HCT116 (cell line): ENCODE data around the gene TPM2. TPM values are rescaled to one million over a fixed set of nuclear protein-coding genes. Genes with fewer than 3 reads are reported as not detected.

ENCODE experiments used
- ATAC-seq: fragments of 200-7000 bp; cut with Tn5 transposase; 2 replicates; pipeline ENCODE4 v1.9.1; 2020; ENCODE audit warnings: mild to moderate bottlenecking, moderate library complexity
- BruUV-seq: library from RNA; stranded (reverse); fragments of 400-500 nt; replicated peaks from 2 replicates; lab custom pipeline; 2021; lab: Mats Ljungman, UMichigan
- CTCF ChIA-PET: fragments of 300-600 bp; sonication (Branson Sonifier 250); formaldehyde crosslinking; loops from one replicate; lab custom pipeline; 2021; ENCODE audit warnings: antibody characterized with exemption; lab: Charles Lee
- POLR2A ChIA-PET: fragments of 300-600, 350-600 bp; sonication (Branson Sonifier 250); formaldehyde crosslinking; loops from one replicate; lab custom pipeline; 2021; ENCODE audit warnings: antibody characterized with exemption; lab: Charles Lee
- RAD21 ChIA-PET, 2 experiments: fragments of 300-600 bp; sonication (Branson Sonifier 250); formaldehyde crosslinking; loops; one replicate each; lab custom pipeline; 2023; ENCODE audit warnings: low total read pairs in 2 of 2; ENCODE audit not compliant: uncharacterized antibody in 2 of 2, unreplicated experiment in 2 of 2, low non-redundant PET in 1 of 2; lab: Charles Lee
- DNase-seq: peaks from one replicate; pipeline ENCODE4 v3.0.0-alpha.2; 2010; ENCODE audit warnings: low read depth, low spot score
- H2AFZ ChIP-seq: fragments of 200-600 bp; shearing (Covaris generic), sonication (generic); 2 replicates; pipeline ENCODE4 v1.6.1; 2017; ENCODE audit warnings: low read depth, mixed run types, mixed read lengths, antibody characterized with exemption, low read length; ENCODE audit not compliant: poor library complexity, severe bottlenecking
- H3K27ac ChIP-seq: 2 replicates; pipeline ENCODE4 v1.5.1; 2012; ENCODE audit warnings: low read depth, low read length
- H3K27me3 ChIP-seq: fragments of 200-600 bp; sonication (generic); 2 replicates; pipeline ENCODE4 v1.6.1; 2016; ENCODE audit warnings: mixed run types, low read length, mixed read lengths; ENCODE audit not compliant: insufficient read depth
- H3K36me3 ChIP-seq, 2 experiments: fragments of 200-500 bp in 1 of 2; fragments of 200-600 bp in 1 of 2; sonication (Bioruptor generic) in 1 of 2; sonication (generic) in 1 of 2; 2 replicates each; pipeline versions ENCODE4 v1.5.1 to v1.6.1; 2014 to 2016; ENCODE audit warnings: low read length in 2 of 2, inconsistent platforms in 1 of 2, mixed read lengths in 1 of 2, mixed run types in 1 of 2; ENCODE audit not compliant: insufficient read depth in 2 of 2, control insufficient read depth in 1 of 2
- H3K4me1 ChIP-seq, 2 experiments: fragments of 200-600 bp in 1 of 2; sonication (generic) in 1 of 2; 2 replicates each; pipeline versions ENCODE4 v1.5.1 to v1.6.1; 2012 to 2017; ENCODE audit warnings: low read length in 2 of 2, inconsistent platforms in 1 of 2, mild to moderate bottlenecking in 1 of 2, mixed read lengths in 1 of 2, mixed run types in 1 of 2, moderate library complexity in 1 of 2; ENCODE audit not compliant: insufficient read depth in 2 of 2, control insufficient read depth in 1 of 2
- H3K4me2 ChIP-seq: fragments of 200-600 bp; sonication (generic); 2 replicates; pipeline ENCODE4 v1.6.1; 2017; ENCODE audit warnings: mixed run types, low read length, mixed read lengths
- H3K4me3 ChIP-seq, 2 experiments: fragments of 200-600 bp in 1 of 2; sonication (generic) in 1 of 2; replicated peaks in 1 of 2; 2 replicates each; pipeline ENCODE4 v1.5.1; 2011 to 2016; ENCODE audit warnings: low read length in 2 of 2, control low read depth in 1 of 2, low read depth in 1 of 2, mild to moderate bottlenecking in 1 of 2, mixed read lengths in 1 of 2, mixed run types in 1 of 2
- H3K79me2 ChIP-seq: fragments of 200-600 bp; sonication (generic); 2 replicates; pipeline ENCODE4 v1.6.1; 2017; ENCODE audit warnings: mild to moderate bottlenecking, mixed run types, low read length, moderate library complexity, mixed read lengths; ENCODE audit not compliant: insufficient read depth
- H3K9ac ChIP-seq: fragments of 200-600 bp; sonication (generic); 2 replicates; pipeline ENCODE4 v1.6.1; 2016; ENCODE audit warnings: low read length, mixed read lengths
- H3K9me2 ChIP-seq: fragments of 200-600 bp; sonication (generic), shearing (Covaris generic); 2 replicates; pipeline ENCODE4 v1.6.1; 2017; ENCODE audit warnings: mixed run types, mild to moderate bottlenecking, moderate library complexity; ENCODE audit not compliant: insufficient read depth
- H3K9me3 ChIP-seq, 2 experiments: fragments of 200-500 bp in 1 of 2; fragments of 200-600 bp in 1 of 2; sonication (Bioruptor generic) in 1 of 2; sonication (generic) in 1 of 2; 2 replicates each; pipeline ENCODE4 v1.6.1; 2014 to 2017; ENCODE audit warnings: low read length in 2 of 2, mixed read lengths in 2 of 2, inconsistent platforms in 1 of 2, low read depth in 1 of 2, mild to moderate bottlenecking in 1 of 2, mixed run types in 1 of 2, moderate library complexity in 1 of 2; ENCODE audit not compliant: control insufficient read depth in 1 of 2, insufficient read depth in 1 of 2
- H4K20me1 ChIP-seq: fragments of 200-600 bp; sonication (generic), shearing (Covaris generic); 2 replicates; pipeline ENCODE4 v1.6.1; 2017; ENCODE audit warnings: mixed run types, mild to moderate bottlenecking, moderate library complexity; ENCODE audit not compliant: insufficient read depth
- ATF3 ChIP-seq: IDR thresholded peaks from 2 replicates; pipeline ENCODE4 v1.6.1; 2012
- CBX3 ChIP-seq: IDR thresholded peaks from 2 replicates; pipeline ENCODE4 v1.6.1; 2012; ENCODE audit warnings: low read depth
- CEBPB ChIP-seq: IDR thresholded peaks from 2 replicates; pipeline ENCODE4 v1.6.1; 2012; ENCODE audit warnings: low read depth
- CTCF ChIP-seq, 3 experiments: fragments of 200-600 bp in 1 of 3; sonication (generic) in 1 of 3; IDR thresholded peaks in 2 of 3; conservative IDR thresholded peaks in 1 of 3; 2 replicates each; pipeline ENCODE4 v1.5.1; 2012 to 2017; ENCODE audit warnings: low read depth in 2 of 3, low read length in 2 of 3, antibody characterized with exemption in 1 of 3, borderline replicate concordance in 1 of 3, control low read depth in 1 of 3, mild to moderate bottlenecking in 1 of 3, mixed read lengths in 1 of 3, mixed run types in 1 of 3, moderate library complexity in 1 of 3; ENCODE audit not compliant: insufficient read depth in 1 of 3
- EGR1 ChIP-seq: IDR thresholded peaks from 2 replicates; pipeline ENCODE4 v1.6.1; 2012; ENCODE audit warnings: low read depth
- ELF1 ChIP-seq: IDR thresholded peaks from 2 replicates; pipeline ENCODE4 v1.6.1; 2012; ENCODE audit warnings: low read depth, borderline replicate concordance
- EZH2 ChIP-seq: fragments of 200-600 bp; sonication (generic); IDR thresholded peaks from 2 replicates; pipeline ENCODE4 v1.6.1; 2017; ENCODE audit warnings: antibody characterized with exemption, mixed run types
- EZH2phosphoT487 ChIP-seq: fragments of 200-600 bp; IDR thresholded peaks from 2 replicates; pipeline ENCODE4 v1.6.1; 2018; ENCODE audit warnings: antibody characterized with exemption, borderline replicate concordance
- FOSL1 ChIP-seq: IDR thresholded peaks from 2 replicates; pipeline ENCODE4 v1.6.1; 2012; ENCODE audit warnings: low read depth
- MAX ChIP-seq: IDR thresholded peaks from 2 replicates; pipeline ENCODE4 v1.6.1; 2012
- POLR2A ChIP-seq: IDR thresholded peaks from 2 replicates; pipeline ENCODE4 v1.7.0; 2011; ENCODE audit warnings: borderline replicate concordance; ENCODE audit not compliant: insufficient read depth, insufficient read length; ENCODE audit errors: extremely low read depth
- POLR2AphosphoS5 ChIP-seq: IDR thresholded peaks from 2 replicates; pipeline ENCODE4 v1.6.1; 2011; ENCODE audit warnings: mild to moderate bottlenecking, low read depth, low read length, moderate library complexity
- RAD21 ChIP-seq: IDR thresholded peaks from 2 replicates; pipeline ENCODE4 v1.6.1; 2012; ENCODE audit warnings: low read depth, mild to moderate bottlenecking
- SIN3A ChIP-seq: IDR thresholded peaks from 2 replicates; pipeline ENCODE4 v1.6.1; 2012; ENCODE audit warnings: low read depth
- SP1 ChIP-seq: IDR thresholded peaks from 2 replicates; pipeline ENCODE4 v1.6.1; 2012; ENCODE audit warnings: low read depth
- SRF ChIP-seq: IDR thresholded peaks from 2 replicates; pipeline ENCODE4 v1.6.1; 2012; ENCODE audit warnings: low read depth
- TCF7L2 ChIP-seq: IDR thresholded peaks from 2 replicates; pipeline ENCODE4 v1.7.0; 2011; ENCODE audit warnings: borderline replicate concordance, inconsistent platforms; ENCODE audit not compliant: insufficient read depth, insufficient read length; ENCODE audit errors: extremely low read depth
- YY1 ChIP-seq: IDR thresholded peaks from 2 replicates; pipeline ENCODE4 v1.6.1; 2011; ENCODE audit warnings: low read length, low read depth, moderate library complexity, mild to moderate bottlenecking; ENCODE audit not compliant: insufficient replicate concordance; ENCODE audit errors: extremely low read depth
- ZBTB33 ChIP-seq: IDR thresholded peaks from 2 replicates; pipeline ENCODE4 v1.6.1; 2011; ENCODE audit warnings: mild to moderate bottlenecking, low read length, moderate library complexity; ENCODE audit not compliant: insufficient replicate concordance; ENCODE audit errors: extremely low read depth
- ZFX ChIP-seq: fragments of 450-650 bp; IDR thresholded peaks from 2 replicates; pipeline ENCODE4 v1.6.1; 2017
- ZNF274 ChIP-seq: fragments of 200-500 bp; sonication (Bioruptor generic); IDR thresholded peaks from 2 replicates; pipeline ENCODE4 v1.6.1; 2014; ENCODE audit warnings: mild to moderate bottlenecking, low read depth, low read length, inconsistent platforms
- intact Hi-C: fragments of 100-400 bp; cut with micrococcal nuclease; formaldehyde crosslinking; loops from 2 replicates; pipeline ENCODE4 v1.10.0; 2022
- total RNA-seq: library from RNA; stranded (reverse); gene quantifications from one replicate; pipeline ENCODE4 v1.2.1, GENCODE V29; 2021; ENCODE audit not compliant: unreplicated experiment

The TPM2 gene
- total RNA-seq, 1 experiment from 2014 or later: 278 TPM

- TF ChIP-seq ZBTB33 (no peak), SP1 (no peak), ZNF274 (no peak), SRF (no peak), EZH2 (no peak), POLR2AphosphoS5 (no peak), ELF1 (no peak), CTCF (IDR thresholded peaks at IDR 0.05 in 2 of 3, conservative IDR thresholded peaks at IDR 0.05 in 1 of 3; ENCODE audit: borderline replicate concordance in 1 of 3, insufficient read depth in 1 of 3, low read depth in 2 of 3, low read length in 2 of 3) (no peak)
Measured at GRCh38 chr9:35705836-35706430, 16.2 kb upstream of the TPM2 start (continued).

- CTCF ChIA-PET: interaction anchor here (1.8 kb wide), 1 partner anchor 8 kb away, joined by 7 read pairs; no protein-coding TSS in a partner anchor
- BruUV-seq: no TSS peak
- H3K9me3 ChIP-seq: no peaks in the 10 kb centered on the region
- intact Hi-C loops: no loop called here
- no peak overlapping the region for H3K4me2 ChIP-seq
- ATAC-seq: no peak
- RAD21 ChIA-PET: no interaction called here
- H4K20me1 ChIP-seq: no peaks in the 10 kb centered on the region
- TF ChIP-seq ATF3 (no peak), YY1 (no peak), ZFX (no peak), ELF1 (no peak), MAX (no peak), CBX3 (no peak), EZH2phosphoT487 (no peak), CEBPB (no peak), POLR2A (no peak), EGR1 (no peak), FOSL1 (no peak), TCF7L2 (no peak), RAD21 (no peak), ZNF274 (no peak), SRF (no peak), SIN3A (no peak)
- no peaks in the 10 kb centered on the region for H3K79me2 ChIP-seq
- no peaks in the 10 kb centered on the region for H3K4me1 ChIP-seq
- POLR2A ChIA-PET: no interaction called here
- no peak overlapping the region for H3K4me3 ChIP-seq
- no peak overlapping the region for H2AFZ ChIP-seq
- H3K27me3 ChIP-seq: no peaks in the 10 kb centered on the region
- H3K27ac ChIP-seq: no peak overlapping the region
- no peak overlapping the region for H3K9ac ChIP-seq
- H3K9me2 ChIP-seq: no peaks in the 10 kb centered on the region
- no peak for DNase-seq
- H3K36me3 ChIP-seq: peaks cover 57 to 69% of the 10 kb centered on the region in 2 experiments
Measured at GRCh38 chr9:35705372-35705771, 15.6 kb upstream of the TPM2 start.
